ENCODE measurements around the gene COLEC11. TPM values are rescaled to one million over a fixed set of nuclear protein-coding genes. Genes with fewer than 3 reads are reported as not detected.

The COLEC11 gene
- total and polyA plus RNA-seq, 2 of the 13 experiments (the other 11 are each of a cell fraction or from before 2014, with no cell fraction given) = 1.5 to 3.0 TPM

DNA sequence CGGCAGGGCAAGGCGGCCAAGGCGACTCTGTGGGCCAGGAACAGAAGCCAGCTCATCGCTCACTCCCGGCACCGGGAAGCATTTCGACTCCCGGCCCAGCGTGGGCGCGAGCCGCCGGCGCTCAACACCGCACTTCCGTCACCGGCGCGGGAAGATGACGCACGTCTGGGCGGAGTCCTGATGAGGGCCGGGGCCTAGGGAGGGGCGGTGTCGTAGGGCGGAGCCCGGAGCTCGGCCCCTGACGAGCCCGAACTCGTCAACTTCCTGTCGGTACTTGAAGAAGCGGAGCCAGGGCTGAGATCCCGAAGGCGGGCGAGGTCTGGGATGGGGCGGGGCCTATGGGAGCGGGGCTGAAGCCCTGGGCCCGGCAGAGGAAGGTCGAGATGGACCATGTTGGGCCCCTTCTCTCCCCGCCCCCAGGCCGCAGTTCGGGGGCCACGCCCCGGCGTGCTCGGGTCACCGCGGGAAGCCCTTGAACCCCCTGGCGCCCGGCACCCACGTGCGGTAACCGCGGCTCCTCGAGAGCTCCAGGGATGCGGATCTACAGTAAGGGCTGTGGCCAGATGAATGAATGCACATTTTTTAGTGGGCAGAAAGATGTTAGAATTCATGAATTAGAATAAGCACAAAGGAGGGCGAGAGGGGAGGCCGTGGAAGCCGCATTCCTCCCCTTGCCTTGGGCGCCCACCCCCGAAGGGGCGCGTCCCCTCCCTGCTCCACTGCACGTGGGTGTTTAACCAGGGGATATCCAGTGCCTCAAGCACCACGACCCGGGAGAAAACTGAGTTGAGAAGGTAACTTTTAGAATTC is 36.5 kb upstream of the COLEC11 start, which contains the start of gene RNASEH1 (continued):
- no peak for TF ChIP-seq ZNF20 (CRISPR knock-in tag; IDR thresholded peaks at IDR 0.05)
- TF ChIP-seq MATR3 (CRISPR knock-in tag; IDR thresholded peaks at IDR 0.05) = no peak
- no peak for TF ChIP-seq RBM22 (optimal IDR thresholded peaks at IDR 0.05; ENCODE audit: low read length)
- TF ChIP-seq ZNF616 (CRISPR knock-in tag; IDR thresholded peaks at IDR 0.05; ENCODE audit: low read depth) = peak; percentile 43; the same call in 1 of the 2 replicates
- TF ChIP-seq, protein P1, sequence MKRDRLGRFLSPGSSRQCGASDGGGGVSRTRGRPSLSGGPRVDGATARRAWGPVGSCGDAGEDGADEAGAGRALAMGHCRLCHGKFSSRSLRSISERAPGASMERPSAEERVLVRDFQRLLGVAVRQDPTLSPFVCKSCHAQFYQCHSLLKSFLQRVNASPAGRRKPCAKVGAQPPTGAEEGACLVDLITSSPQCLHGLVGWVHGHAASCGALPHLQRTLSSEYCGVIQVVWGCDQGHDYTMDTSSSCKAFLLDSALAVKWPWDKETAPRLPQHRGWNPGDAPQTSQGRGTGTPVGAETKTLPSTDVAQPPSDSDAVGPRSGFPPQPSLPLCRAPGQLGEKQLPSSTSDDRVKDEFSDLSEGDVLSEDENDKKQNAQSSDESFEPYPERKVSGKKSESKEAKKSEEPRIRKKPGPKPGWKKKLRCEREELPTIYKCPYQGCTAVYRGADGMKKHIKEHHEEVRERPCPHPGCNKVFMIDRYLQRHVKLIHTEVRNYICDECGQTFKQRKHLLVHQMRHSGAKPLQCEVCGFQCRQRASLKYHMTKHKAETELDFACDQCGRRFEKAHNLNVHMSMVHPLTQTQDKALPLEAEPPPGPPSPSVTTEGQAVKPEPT (CRISPR knock-in tag; IDR thresholded peaks at IDR 0.05; ENCODE audit: low read depth) = peak; percentile 98
- TF ChIP-seq SMAD1 (CRISPR knock-in tag; IDR thresholded peaks at IDR 0.05; ENCODE audit: borderline replicate concordance, low read depth) = peak; percentile 93
- TF ChIP-seq, protein P2, sequence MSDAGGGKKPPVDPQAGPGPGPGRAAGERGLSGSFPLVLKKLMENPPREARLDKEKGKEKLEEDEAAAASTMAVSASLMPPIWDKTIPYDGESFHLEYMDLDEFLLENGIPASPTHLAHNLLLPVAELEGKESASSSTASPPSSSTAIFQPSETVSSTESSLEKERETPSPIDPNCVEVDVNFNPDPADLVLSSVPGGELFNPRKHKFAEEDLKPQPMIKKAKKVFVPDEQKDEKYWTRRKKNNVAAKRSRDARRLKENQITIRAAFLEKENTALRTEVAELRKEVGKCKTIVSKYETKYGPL (CRISPR knock-in tag; IDR thresholded peaks at IDR 0.05) = peak; percentile 88
- TF ChIP-seq ZNF3 (CRISPR knock-in tag; IDR thresholded peaks at IDR 0.05) = peak; percentile 80; the same call in 1 of the 2 replicates
- peak; percentile 81; the same call in 1 of the 2 replicates for TF ChIP-seq ZSCAN12 (CRISPR knock-in tag; IDR thresholded peaks at IDR 0.05)
- TF ChIP-seq ZNF790 (CRISPR knock-in tag; IDR thresholded peaks at IDR 0.05; ENCODE audit: borderline replicate concordance) = peak; percentile 95; the same call in 1 of the 2 replicates
- peak; percentile 99 for TF ChIP-seq KMT2B (CRISPR knock-in tag; IDR thresholded peaks at IDR 0.05)
- TF ChIP-seq SALL2 (CRISPR knock-in tag; IDR thresholded peaks at IDR 0.05) = peak; percentile 93
- TF ChIP-seq, protein P3, sequence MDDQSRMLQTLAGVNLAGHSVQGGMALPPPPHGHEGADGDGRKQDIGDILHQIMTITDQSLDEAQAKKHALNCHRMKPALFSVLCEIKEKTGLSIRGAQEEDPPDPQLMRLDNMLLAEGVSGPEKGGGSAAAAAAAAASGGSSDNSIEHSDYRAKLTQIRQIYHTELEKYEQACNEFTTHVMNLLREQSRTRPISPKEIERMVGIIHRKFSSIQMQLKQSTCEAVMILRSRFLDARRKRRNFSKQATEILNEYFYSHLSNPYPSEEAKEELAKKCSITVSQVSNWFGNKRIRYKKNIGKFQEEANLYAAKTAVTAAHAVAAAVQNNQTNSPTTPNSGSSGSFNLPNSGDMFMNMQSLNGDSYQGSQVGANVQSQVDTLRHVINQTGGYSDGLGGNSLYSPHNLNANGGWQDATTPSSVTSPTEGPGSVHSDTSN (CRISPR knock-in tag; IDR thresholded peaks at IDR 0.05; ENCODE audit: borderline replicate concordance) = peak; percentile 86; the same call in 1 of the 2 replicates
- TF ChIP-seq ZSCAN21 (CRISPR knock-in tag; IDR thresholded peaks at IDR 0.05; ENCODE audit: borderline replicate concordance) = peak; percentile 80
- peak; percentile 96 for TF ChIP-seq TBX2 (CRISPR knock-in tag; IDR thresholded peaks at IDR 0.05; ENCODE audit: borderline replicate concordance)
- TF ChIP-seq FOSL1 (CRISPR knock-in tag; IDR thresholded peaks at IDR 0.05; ENCODE audit: borderline replicate concordance) = 0 out of 2 replicates have a peak, but pooled peaks have one; percentile 41
- 0 out of 2 replicates have a peak, but pooled peaks have one; percentile 40 for TF ChIP-seq KDM4B (CRISPR knock-in tag; IDR thresholded peaks at IDR 0.05)
- peak; percentile 58; the same call in 1 of the 2 replicates for TF ChIP-seq ZNF674 (CRISPR knock-in tag; IDR thresholded peaks at IDR 0.05; ENCODE audit: low read depth)
- TF ChIP-seq, protein P4, sequence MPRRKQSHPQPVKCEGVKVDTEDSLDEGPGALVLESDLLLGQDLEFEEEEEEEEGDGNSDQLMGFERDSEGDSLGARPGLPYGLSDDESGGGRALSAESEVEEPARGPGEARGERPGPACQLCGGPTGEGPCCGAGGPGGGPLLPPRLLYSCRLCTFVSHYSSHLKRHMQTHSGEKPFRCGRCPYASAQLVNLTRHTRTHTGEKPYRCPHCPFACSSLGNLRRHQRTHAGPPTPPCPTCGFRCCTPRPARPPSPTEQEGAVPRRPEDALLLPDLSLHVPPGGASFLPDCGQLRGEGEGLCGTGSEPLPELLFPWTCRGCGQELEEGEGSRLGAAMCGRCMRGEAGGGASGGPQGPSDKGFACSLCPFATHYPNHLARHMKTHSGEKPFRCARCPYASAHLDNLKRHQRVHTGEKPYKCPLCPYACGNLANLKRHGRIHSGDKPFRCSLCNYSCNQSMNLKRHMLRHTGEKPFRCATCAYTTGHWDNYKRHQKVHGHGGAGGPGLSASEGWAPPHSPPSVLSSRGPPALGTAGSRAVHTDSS (CRISPR knock-in tag; conservative IDR thresholded peaks at IDR 0.05) = peak; percentile 75; the same call in 1 of the 2 replicates
- TF ChIP-seq ZNF547 (CRISPR knock-in tag; IDR thresholded peaks at IDR 0.05) = peak; percentile 94
- TF ChIP-seq MAZ (IDR thresholded peaks at IDR 0.05; ENCODE audit: borderline replicate concordance, low read depth, low read length) = peak; percentile 62; the same call in 1 of the 2 replicates
- peak; percentile 97 for TF ChIP-seq MAZ (CRISPR knock-in tag; IDR thresholded peaks at IDR 0.05; ENCODE audit: low read depth)
- TF ChIP-seq, protein P5, sequence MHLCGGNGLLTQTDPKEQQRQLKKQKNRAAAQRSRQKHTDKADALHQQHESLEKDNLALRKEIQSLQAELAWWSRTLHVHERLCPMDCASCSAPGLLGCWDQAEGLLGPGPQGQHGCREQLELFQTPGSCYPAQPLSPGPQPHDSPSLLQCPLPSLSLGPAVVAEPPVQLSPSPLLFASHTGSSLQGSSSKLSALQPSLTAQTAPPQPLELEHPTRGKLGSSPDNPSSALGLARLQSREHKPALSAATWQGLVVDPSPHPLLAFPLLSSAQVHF (CRISPR knock-in tag; IDR thresholded peaks at IDR 0.05) = peak; percentile 96
